ENCODE results near the gene HOXD9. TPM values are rescaled to one million over a fixed set of nuclear protein-coding genes. Genes with fewer than 3 reads are reported as not detected.
A peak's percentile ranks its signal among the peaks of the same experiment; 100 is the strongest.

HOXD9 gene
- total RNA-seq, 1 donor from 2014 or later: not detected

- DNase-seq (ENCODE audit: low spot score in 2 of 2): no peak
- FAIRE-seq: no peak
Measured at GRCh38 chr2:176174382-176174823, 51.9 kb downstream of the HOXD9 start.

Small RNA genes lying within 50 kb of the gene (small RNA-seq; reads per million reads assigned to genes)
- 42.0 reads per million, percentile 97 among the genes with 10 or more reads in this experiment for gene MIR10B

Other genes starting within 250 kb of the HOXD9 start
- 62.8 TPM for gene LNPK, start 120.5 kb upstream of the HOXD9 start, total RNA-seq
- gene EVX2, start 38.8 kb upstream of the HOXD9 start, total RNA-seq: not detected
- not detected for gene HOXD13, start 30.0 kb upstream of the HOXD9 start, total RNA-seq
- gene HOXD12, start 22.9 kb upstream of the HOXD9 start, total RNA-seq: not detected
- gene HOXD11, start 15.4 kb upstream of the HOXD9 start, total RNA-seq: not detected
- not detected for gene HOXD10, start 5.9 kb upstream of the HOXD9 start, total RNA-seq
- not detected for gene HOXD8, start 7.0 kb downstream of the HOXD9 start, total RNA-seq
- gene HOXD4, start 28.8 kb downstream of the HOXD9 start, total RNA-seq: not detected
- gene HOXD3, start 34.6 kb downstream of the HOXD9 start, total RNA-seq: not detected
- gene HOXD1, start 65.9 kb downstream of the HOXD9 start, total RNA-seq: not detected
- 55.4 TPM for gene MTX2, start 146.7 kb downstream of the HOXD9 start, total RNA-seq